HepG2 (cell line): ENCODE data around the gene CCDC57. TPM values are rescaled to one million over a fixed set of nuclear protein-coding genes. Genes with fewer than 3 reads are reported as not detected.

Experiments
- CEBPB ChIP-seq: IDR thresholded peaks from 2 replicates; pipeline ENCODE4 v1.6.1; 2011; ENCODE audit warnings: low read depth, low read length, improper control_type of control experiment, borderline replicate concordance
- CREM ChIP-seq, 2 experiments: sonication (generic) in 1 of 2; formaldehyde crosslinking in 1 of 2; IDR thresholded peaks; 2 replicates each; pipeline versions ENCODE4 v1.4.0 to v1.6.1; 2016 to 2020; ENCODE audit warnings: antibody characterized with exemption in 1 of 2, mild to moderate bottlenecking in 1 of 2, missing genetic modification reagents in 1 of 2
- EEA1 ChIP-seq: sonication (generic); formaldehyde crosslinking; IDR thresholded peaks from 2 replicates; pipeline ENCODE4 v1.5.1; 2020; ENCODE audit warnings: mild to moderate bottlenecking, missing genetic modification reagents, borderline replicate concordance
- ELF4 ChIP-seq: sonication (generic); formaldehyde crosslinking; IDR thresholded peaks from 2 replicates; pipeline ENCODE4 v1.5.0; 2020; ENCODE audit warnings: missing genetic modification reagents, mild to moderate bottlenecking, moderate library complexity, borderline replicate concordance
- NCOR1 ChIP-seq: fragments of 200-600 bp; sonication (generic); IDR thresholded peaks from 2 replicates; pipeline ENCODE4 v1.7.0; 2017; ENCODE audit warnings: antibody characterized with exemption, low read length, borderline replicate concordance
- NPAS2 ChIP-seq: sonication (generic); formaldehyde crosslinking; IDR thresholded peaks from 2 replicates; pipeline ENCODE4 v1.8.0; 2022; ENCODE audit warnings: mild to moderate bottlenecking, missing genetic modification reagents, borderline replicate concordance
- PHF20 ChIP-seq: sonication (generic); formaldehyde crosslinking; IDR thresholded peaks from 2 replicates; pipeline ENCODE4 v1.5.0; 2020; ENCODE audit warnings: mild to moderate bottlenecking, missing genetic modification reagents
- SMC3 ChIP-seq: IDR thresholded peaks from 2 replicates; pipeline ENCODE4 v1.6.1; 2011; ENCODE audit warnings: low read length, improper control_type of control experiment
- SRSF1 ChIP-seq: fragments of 200-400 bp; formaldehyde crosslinking; optimal IDR thresholded peaks from 2 replicates; pipeline ENCODE3; 2017; ENCODE audit warnings: mild to moderate bottlenecking, low read depth, low read length, moderate library complexity
- TBX2 ChIP-seq: sonication (generic); formaldehyde crosslinking; IDR thresholded peaks from 2 replicates; pipeline ENCODE4 v1.5.0; 2020; ENCODE audit warnings: missing genetic modification reagents, mild to moderate bottlenecking, borderline replicate concordance
- TOPORS ChIP-seq: sonication (generic); formaldehyde crosslinking; IDR thresholded peaks from 2 replicates; pipeline ENCODE4 v1.8.0; 2023; ENCODE audit warnings: mild to moderate bottlenecking, missing genetic modification reagents
- ZFP82 ChIP-seq: sonication (generic); formaldehyde crosslinking; IDR thresholded peaks from 2 replicates; pipeline ENCODE4 v1.5.1; 2020; ENCODE audit warnings: mild to moderate bottlenecking, missing genetic modification reagents, borderline replicate concordance
- ZNF143 ChIP-seq: sonication (generic); formaldehyde crosslinking; IDR thresholded peaks from 2 replicates; pipeline ENCODE4 v1.4.0; 2020; ENCODE audit warnings: missing genetic modification reagents
- ZNF564 ChIP-seq: sonication (generic); formaldehyde crosslinking; IDR thresholded peaks from 2 replicates; pipeline ENCODE4 v1.8.1; 2023; ENCODE audit warnings: mild to moderate bottlenecking, missing genetic modification reagents
- ZNF652 ChIP-seq: IDR thresholded peaks from 2 replicates; pipeline ENCODE4 v1.6.1; 2016; ENCODE audit warnings: low read depth, borderline replicate concordance
- ZNF678 ChIP-seq: sonication (generic); formaldehyde crosslinking; IDR thresholded peaks from 2 replicates; pipeline ENCODE4 v1.4.0; 2020; ENCODE audit warnings: mild to moderate bottlenecking, missing genetic modification reagents
- ZNF724P ChIP-seq: sonication (generic); formaldehyde crosslinking; IDR thresholded peaks from 2 replicates; pipeline ENCODE4 v1.8.0; 2022; ENCODE audit warnings: missing genetic modification reagents, borderline replicate concordance
- ZNF740 ChIP-seq: sonication (generic); formaldehyde crosslinking; IDR thresholded peaks from 2 replicates; pipeline ENCODE4 v1.4.0; 2020; ENCODE audit warnings: missing genetic modification reagents
- polyA plus RNA-seq, 8 experiments: library from polyadenylated mRNA; depleted of rRNA in 3 of 8; stranded (reverse) in 7 of 8; unstranded in 1 of 8; fragments of >200 nt; fragmentation: Illumina TruSeq in 4 of 8; extraction: Trizol in 4 of 8; gene quantifications; 2 replicates each; pipeline versions ENCODE4 v1.2.1 to v1.2.3, GENCODE V29; 2011 to 2016; ENCODE audit warnings: low read depth in 4 of 8, missing spikeins in 1 of 8, mixed read lengths in 1 of 8; ENCODE audit not compliant: insufficient read depth in 1 of 8
- total RNA-seq, 5 experiments: library from RNA; depleted of rRNA; stranded (reverse); fragments of >200 nt; fragmentation: Illumina TruSeq; extraction: Trizol; gene quantifications; 2 replicates each; pipeline ENCODE4 v1.2.3, GENCODE V29; 2016; ENCODE audit warnings: low read depth in 1 of 5
- TF ChIP-seq, protein P1 (sequence below): sonication (generic); formaldehyde crosslinking; IDR thresholded peaks from 2 replicates; pipeline ENCODE4 v1.4.0; 2020; ENCODE audit warnings: mild to moderate bottlenecking, missing genetic modification reagents, borderline replicate concordance
- TF ChIP-seq, protein P2 (sequence below): sonication (generic); formaldehyde crosslinking; IDR thresholded peaks from 2 replicates; pipeline ENCODE4 v1.5.1; 2020; ENCODE audit warnings: missing genetic modification reagents, mild to moderate bottlenecking, borderline replicate concordance
- TF ChIP-seq, protein P3 (sequence below): sonication (generic); formaldehyde crosslinking; IDR thresholded peaks from 2 replicates; pipeline ENCODE4 v1.8.1; 2023; ENCODE audit warnings: mild to moderate bottlenecking, inconsistent platforms, moderate library complexity, missing genetic modification reagents, borderline replicate concordance

Gene CCDC57
- total and polyA plus RNA-seq, 2 of the 13 experiments (the other 11 are each of a cell fraction or from before 2014, with no cell fraction given): 59.3 to 59.9 TPM

- TF ChIP-seq, protein P1, sequence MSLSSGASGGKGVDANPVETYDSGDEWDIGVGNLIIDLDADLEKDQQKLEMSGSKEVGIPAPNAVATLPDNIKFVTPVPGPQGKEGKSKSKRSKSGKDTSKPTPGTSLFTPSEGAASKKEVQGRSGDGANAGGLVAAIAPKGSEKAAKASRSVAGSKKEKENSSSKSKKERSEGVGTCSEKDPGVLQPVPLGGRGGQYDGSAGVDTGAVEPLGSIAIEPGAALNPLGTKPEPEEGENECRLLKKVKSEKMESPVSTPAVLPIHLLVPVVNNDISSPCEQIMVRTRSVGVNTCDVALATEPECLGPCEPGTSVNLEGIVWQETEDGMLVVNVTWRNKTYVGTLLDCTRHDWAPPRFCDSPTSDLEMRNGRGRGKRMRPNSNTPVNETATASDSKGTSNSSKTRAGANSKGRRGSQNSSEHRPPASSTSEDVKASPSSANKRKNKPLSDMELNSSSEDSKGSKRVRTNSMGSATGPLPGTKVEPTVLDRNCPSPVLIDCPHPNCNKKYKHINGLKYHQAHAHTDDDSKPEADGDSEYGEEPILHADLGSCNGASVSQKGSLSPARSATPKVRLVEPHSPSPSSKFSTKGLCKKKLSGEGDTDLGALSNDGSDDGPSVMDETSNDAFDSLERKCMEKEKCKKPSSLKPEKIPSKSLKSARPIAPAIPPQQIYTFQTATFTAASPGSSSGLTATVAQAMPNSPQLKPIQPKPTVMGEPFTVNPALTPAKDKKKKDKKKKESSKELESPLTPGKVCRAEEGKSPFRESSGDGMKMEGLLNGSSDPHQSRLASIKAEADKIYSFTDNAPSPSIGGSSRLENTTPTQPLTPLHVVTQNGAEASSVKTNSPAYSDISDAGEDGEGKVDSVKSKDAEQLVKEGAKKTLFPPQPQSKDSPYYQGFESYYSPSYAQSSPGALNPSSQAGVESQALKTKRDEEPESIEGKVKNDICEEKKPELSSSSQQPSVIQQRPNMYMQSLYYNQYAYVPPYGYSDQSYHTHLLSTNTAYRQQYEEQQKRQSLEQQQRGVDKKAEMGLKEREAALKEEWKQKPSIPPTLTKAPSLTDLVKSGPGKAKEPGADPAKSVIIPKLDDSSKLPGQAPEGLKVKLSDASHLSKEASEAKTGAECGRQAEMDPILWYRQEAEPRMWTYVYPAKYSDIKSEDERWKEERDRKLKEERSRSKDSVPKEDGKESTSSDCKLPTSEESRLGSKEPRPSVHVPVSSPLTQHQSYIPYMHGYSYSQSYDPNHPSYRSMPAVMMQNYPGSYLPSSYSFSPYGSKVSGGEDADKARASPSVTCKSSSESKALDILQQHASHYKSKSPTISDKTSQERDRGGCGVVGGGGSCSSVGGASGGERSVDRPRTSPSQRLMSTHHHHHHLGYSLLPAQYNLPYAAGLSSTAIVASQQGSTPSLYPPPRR: no peak
- TF ChIP-seq CREM (IDR thresholded peaks at IDR 0.05) (no peak), CREM (CRISPR knock-in tag; IDR thresholded peaks at IDR 0.05) (no peak), SMC3 (no peak), SRSF1 (no peak), TBX2 (CRISPR knock-in tag) (no peak), ZNF724P (CRISPR knock-in tag) (peak; percentile 77; the same call in 1 of the 2 replicates), EEA1 (CRISPR knock-in tag) (no peak), ZFP82 (no peak), ZNF740 (CRISPR knock-in tag) (no peak), PHF20 (CRISPR knock-in tag) (no peak), ZNF652 (CRISPR knock-in tag) (no peak), CEBPB (no peak), ZNF564 (CRISPR knock-in tag) (no peak), ELF4 (CRISPR knock-in tag) (no peak), TOPORS (CRISPR knock-in tag) (0 out of 2 replicates have a peak, but pooled peaks have one; percentile 31), ZNF143 (CRISPR knock-in tag) (no peak), NCOR1 (no peak), NPAS2 (no peak), ZNF678 (CRISPR knock-in tag) (no peak)
- TF ChIP-seq, protein P2, sequence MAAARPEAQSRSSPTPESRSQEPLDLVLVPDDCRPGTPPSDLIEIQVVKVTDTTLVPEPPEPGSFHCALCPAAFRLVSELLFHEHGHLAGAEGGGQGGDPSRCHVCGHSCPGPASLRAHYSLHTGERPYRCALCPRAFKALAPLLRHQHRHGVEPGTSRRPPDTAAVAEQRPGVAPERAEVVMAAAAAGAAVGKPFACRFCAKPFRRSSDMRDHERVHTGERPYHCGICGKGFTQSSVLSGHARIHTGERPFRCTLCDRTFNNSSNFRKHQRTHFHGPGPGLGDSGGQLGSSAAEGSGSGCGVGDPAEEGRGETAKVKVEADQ (CRISPR knock-in tag): no peak
- TF ChIP-seq, protein P3, sequence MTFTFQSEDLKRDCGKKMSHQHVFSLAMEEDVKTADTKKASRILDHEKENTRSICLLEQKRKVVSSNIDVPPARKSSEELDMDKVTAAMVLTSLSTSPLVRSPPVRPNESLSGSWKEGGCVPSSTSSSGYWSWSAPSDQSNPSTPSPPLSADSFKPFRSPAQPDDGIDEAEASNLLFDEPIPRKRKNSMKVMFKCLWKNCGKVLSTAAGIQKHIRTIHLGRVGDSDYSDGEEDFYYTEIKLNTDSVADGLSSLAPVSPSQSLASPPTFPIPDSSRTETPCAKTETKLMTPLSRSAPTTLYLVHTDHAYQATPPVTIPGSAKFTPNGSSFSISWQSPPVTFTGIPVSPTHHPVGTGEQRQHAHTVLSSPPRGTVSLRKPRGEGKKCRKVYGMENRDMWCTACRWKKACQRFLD: no peak
These were observed 156.5 kb downstream of the CCDC57 start (continued) for GRCh38 chr17:82055965-82056728.
